NCI-H345 treated with DMSO at 0.1 percent for 48 hours (cell line): ENCODE data around the gene GDF15.
"Not testable (repeated sequence)": the region's sequence is repeated elsewhere in the genome, so short reads cannot be mapped to it uniquely, and the experiment has no call there.

Source experiments
- DNase-seq: peaks from one replicate; lab custom pipeline; 2025; ENCODE audit not compliant: unreplicated experiment; lab: John Stamatoyannopoulos, UW

Gene GDF15, protein sequence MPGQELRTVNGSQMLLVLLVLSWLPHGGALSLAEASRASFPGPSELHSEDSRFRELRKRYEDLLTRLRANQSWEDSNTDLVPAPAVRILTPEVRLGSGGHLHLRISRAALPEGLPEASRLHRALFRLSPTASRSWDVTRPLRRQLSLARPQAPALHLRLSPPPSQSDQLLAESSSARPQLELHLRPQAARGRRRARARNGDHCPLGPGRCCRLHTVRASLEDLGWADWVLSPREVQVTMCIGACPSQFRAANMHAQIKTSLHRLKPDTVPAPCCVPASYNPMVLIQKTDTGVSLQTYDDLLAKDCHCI

GRCh38 chr19:18385675-18386542 is at the start of gene GDF15:
Gene GDF15, plus strand, starts transcription at chr19:18386158. Its CDS starts 32 bp downstream, at chr19:18386190.
- no peak for DNase-seq

DNA sequence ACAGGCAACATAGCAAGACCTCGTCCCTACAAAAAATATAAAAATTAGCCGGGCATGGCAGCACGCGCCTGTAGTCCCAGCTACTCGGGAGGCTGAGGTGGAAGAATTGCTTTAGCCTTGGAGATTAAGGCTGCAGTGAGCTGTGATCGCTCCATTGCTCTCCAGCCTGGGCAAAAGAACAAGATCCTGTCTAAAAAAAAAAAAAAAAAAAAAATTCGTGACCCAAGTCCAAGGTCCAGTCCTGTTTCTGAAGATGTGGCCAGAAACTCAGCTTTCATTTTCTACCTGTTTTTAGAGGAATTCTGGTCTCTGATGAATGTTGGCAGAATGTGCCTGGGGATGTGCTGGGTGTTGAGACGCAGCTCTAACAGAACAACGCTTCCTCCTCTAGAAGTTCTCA is 47.4 kb upstream of the GDF15 start:
- no peak for DNase-seq

DNA sequence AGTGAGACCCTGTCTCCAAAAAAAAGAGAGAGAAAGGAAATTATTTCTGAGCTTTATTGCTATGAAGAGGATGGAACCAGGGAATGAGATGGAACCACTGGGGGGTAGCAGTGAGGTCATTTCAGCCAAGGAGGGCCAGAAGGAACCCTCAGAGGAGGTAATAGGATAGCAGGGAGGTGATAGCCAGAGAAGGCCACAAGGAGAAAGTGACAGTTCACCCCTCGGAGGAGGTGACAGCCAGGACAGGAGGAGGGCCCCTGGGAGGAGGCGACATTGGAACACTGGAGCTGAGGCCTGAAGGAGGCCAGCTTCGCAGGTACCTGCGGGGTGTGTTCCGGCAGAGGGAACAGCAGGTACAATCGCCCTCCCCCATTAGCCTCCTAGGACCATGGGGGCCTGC is 46.2 kb upstream of the GDF15 start:
- DNase-seq, result no peak

- DNase-seq, result peak; percentile 28
These were observed 45.6 kb upstream of the GDF15 start, which contains the start of gene PGPEP1 for GRCh38 chr19:18340190-18340989. Gene PGPEP1, plus strand, starts transcription at chr19:18340598. Its CDS starts 84 bp downstream, at chr19:18340682.

GRCh38 chr19:18340990-18341868 is 44.7 kb upstream of the GDF15 start:
- DNase-seq, result no peak

DNA sequence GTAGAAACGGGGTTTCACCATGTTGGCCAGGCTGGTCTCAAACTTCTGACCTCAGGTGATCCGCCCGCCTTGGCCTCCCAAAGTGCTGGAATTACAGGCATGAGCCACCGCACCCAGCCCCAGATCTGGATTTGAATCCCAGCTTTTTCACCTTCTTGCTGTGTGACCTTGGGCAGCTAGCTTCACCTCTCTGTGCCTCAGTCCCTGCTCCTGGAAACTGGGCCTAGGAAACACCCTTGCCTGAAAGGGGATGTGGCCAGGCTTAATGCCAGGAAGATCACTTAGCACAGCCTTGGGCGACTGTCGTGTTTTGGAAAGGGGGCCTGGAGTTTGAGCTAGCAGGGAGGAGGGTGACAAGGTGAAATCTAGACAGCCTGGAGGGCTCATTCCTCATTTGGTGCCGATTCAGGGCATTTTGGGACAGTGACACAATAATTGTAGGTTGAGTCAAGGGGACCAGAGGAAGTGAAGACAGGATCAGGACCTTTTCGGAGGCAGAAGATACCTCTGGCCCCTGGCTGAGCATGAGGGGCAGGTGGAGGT is 43.8 kb upstream of the GDF15 start:
- no peak for DNase-seq

- no peak for DNase-seq
These were observed 41.4 kb upstream of the GDF15 start for GRCh38 chr19:18344582-18344950.

GRCh38 chr19:18345296-18345695 is 40.7 kb upstream of the GDF15 start:
- no peak for DNase-seq

DNA sequence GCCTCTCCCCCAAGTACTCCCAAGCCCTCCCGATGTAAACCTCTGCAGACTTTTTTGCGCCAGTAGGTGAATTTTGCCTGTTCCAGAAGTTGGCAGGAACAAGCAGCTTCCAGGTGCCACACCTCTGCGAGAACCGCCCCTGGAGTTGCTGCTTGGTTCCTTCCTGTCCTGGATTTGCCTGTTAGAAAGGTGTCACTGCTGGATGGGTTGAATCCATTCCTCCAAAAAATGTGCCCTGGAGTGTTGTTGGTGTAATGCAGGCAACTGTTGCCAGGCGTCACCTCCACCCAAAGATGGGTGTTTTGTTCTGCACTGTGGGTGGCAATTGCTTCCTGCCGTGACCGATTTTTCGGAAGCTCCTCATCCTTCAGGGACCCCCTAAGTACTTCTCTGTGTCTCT is 39.9 kb upstream of the GDF15 start:
- DNase-seq, result no peak

- DNase-seq, result no peak
These were observed 37.8 kb upstream of the GDF15 start for GRCh38 chr19:18348171-18348570.

DNA sequence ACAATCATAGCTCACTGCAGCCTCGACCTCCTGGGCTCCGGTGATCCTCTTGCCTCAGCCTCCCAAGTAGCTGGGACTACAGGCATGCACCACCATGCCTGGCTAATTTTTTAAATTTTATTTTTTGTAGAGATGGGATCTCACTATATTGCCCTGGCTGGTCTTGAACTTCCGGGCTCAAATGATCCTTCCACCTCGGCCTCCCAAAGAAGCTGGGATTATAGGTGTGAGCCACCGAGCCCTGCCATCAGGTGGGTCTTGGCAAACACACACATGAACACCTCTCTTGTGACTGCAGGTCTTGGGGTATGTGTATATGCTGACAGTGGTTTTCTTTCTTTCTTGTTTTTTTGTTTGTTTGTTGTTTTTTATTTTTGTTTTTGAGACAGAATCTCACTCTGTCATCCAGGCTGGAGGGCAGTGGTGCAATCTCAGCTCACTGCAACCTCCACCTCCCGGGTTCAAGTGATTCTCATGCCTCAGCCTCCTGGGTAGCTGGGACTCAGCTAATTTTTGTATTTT is 37.1 kb upstream of the GDF15 start:
- not testable (repeated sequence) for DNase-seq

DNA sequence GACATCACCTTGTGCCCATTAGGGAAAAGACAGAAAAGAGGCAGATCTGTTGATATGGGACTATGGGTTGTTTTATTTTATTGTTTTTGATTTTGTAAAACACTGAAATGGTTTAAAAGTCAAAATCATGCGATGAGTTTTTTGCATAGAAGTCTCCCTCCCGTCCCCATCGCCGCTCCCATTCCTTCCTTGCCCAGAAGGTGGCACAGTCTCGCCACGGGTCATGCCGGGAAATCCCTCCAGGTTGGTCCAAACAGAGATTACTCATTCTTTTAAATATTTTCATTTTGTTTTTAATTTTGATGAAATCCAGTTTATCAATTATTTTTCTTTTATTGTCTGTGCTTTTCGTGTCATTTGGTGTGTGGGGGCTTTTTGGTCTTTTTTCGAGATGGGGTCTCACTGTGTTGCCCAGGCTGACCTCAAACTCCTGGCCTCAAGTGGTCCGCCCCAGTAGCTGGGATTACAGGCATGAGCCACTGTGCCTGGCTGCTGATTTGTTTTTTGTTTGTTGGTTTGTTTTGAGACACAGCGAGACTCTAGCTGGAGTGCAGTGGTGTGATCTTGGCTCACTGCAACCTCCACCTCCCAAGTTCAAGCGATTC is 36.3 kb upstream of the GDF15 start:
- no peak for DNase-seq

- no peak for DNase-seq
These were observed 35.5 kb upstream of the GDF15 start for GRCh38 chr19:18350490-18350889.

DNA sequence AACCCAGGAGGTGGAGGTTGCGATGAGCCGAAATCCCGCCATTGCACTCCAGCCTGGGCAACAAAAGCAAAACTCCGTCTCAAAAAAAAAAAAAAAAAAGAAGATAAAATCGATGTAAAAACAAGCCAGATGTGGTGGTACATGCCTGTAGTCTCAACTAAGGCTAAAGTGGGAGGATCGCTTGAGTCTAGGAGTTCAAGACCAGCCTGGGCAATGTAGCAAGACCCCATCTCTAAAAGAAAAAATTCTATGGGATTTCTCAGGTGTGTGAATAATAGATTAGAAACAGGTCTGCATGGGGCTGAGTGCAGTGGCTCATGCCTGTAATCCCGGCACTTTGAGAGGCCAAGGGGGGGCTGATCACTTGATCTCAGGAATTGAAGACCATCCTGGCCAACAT is 34.4 kb upstream of the GDF15 start:
- DNase-seq, result no peak

- DNase-seq, result no peak
These were observed 32.5 kb upstream of the GDF15 start for GRCh38 chr19:18353378-18354005.

GRCh38 chr19:18354743-18355142 is 31.2 kb upstream of the GDF15 start:
- not testable (repeated sequence) for DNase-seq

DNA sequence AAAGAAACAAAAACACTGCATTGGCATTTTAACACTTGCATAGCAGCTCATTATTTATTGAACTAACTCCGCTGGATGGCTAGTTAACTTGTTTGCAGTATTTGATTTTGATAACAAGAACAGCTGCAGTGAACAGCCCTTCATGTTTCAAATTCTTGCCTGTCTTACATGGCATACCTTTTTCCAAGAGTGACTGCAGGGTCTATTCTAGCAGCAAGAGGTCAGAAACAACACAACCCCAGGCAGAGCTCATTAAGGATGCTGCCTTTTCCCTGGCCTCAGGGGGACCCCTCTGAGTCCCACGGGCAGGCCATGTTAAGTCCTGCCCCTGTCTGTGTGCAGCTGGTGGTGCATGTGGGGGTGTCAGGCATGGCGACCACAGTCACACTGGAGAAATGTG is 28.9 kb upstream of the GDF15 start:
- no peak for DNase-seq

- DNase-seq, result no peak
These were observed 24.3 kb upstream of the GDF15 start for GRCh38 chr19:18361646-18362045.

DNA sequence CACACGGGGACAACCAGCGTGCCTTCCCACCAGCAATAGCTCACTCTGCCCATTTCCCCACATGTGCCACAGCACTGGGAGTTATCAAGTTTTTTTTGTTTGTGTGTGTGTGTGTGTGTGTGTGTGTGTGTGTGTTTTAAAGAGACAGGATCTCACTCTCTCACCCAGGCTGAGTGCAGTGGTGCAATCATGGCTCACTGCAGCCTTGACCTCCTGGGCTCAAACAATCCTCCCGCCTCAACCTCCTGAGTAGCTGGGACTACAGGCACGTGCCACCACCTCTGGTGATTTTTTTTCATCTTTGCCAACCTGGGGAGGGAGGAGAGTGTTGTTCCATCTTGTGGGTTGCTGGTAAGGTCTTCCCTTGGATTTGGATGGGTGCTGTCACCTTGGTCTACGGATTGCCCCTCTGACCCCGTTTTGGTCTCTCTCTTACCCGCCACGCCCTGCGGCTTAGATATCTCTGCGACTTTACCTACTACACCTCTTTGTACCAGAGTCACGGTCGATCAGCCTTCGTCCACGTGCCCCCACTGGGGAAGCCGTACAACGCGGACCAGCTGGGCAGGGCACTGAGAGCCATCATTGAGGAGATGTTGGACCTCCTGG is 22.9 kb upstream of the GDF15 start:
- no peak for DNase-seq
